Measurements from ENCODE around the gene CYB561A3.

CYB561A3 gene

GRCh38 chr11:61306221-61306620 lies 55.5 kb downstream of the CYB561A3 start:
- DNase-seq (ENCODE audit: low read depth): no peak
- H3K4me3 ChIP-seq (ENCODE audit: low read depth, low read length): no peak overlapping the region
- TF ChIP-seq, protein P1, sequence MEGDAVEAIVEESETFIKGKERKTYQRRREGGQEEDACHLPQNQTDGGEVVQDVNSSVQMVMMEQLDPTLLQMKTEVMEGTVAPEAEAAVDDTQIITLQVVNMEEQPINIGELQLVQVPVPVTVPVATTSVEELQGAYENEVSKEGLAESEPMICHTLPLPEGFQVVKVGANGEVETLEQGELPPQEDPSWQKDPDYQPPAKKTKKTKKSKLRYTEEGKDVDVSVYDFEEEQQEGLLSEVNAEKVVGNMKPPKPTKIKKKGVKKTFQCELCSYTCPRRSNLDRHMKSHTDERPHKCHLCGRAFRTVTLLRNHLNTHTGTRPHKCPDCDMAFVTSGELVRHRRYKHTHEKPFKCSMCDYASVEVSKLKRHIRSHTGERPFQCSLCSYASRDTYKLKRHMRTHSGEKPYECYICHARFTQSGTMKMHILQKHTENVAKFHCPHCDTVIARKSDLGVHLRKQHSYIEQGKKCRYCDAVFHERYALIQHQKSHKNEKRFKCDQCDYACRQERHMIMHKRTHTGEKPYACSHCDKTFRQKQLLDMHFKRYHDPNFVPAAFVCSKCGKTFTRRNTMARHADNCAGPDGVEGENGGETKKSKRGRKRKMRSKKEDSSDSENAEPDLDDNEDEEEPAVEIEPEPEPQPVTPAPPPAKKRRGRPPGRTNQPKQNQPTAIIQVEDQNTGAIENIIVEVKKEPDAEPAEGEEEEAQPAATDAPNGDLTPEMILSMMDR (conservative IDR thresholded peaks at IDR 0.05; ENCODE audit: low read depth, low read length): no peak

- no peak overlapping the region for H3K4me3 ChIP-seq (ENCODE audit: low read depth, low read length)
- TF ChIP-seq, protein P1 (conservative IDR thresholded peaks at IDR 0.05; ENCODE audit: low read depth, low read length): no peak
- DNase-seq (ENCODE audit: low read depth): no peak
These were observed 56.3 kb downstream of the CYB561A3 start for GRCh38 chr11:61305417-61305816.

DNA sequence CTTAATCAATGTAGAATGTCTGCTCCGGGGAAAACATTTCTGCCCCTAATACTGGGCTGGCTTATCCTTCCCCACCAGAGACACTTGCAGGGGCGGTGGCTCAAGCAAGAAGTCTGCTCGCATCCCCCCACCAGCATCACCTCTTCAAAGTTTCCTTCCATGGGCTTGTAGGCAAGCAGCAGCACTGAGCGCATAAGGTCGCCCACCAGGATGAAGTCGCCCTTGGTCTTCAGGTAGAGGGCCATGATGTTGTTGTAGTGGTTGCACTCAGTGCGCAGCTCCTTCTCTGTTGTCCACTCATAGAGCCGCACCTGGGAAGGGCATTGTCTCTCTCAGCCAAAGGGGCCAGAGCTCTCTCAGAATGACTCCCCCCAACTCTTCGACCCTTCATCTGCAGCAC lies 58.0 kb downstream of the CYB561A3 start:
- TF ChIP-seq, protein P1 (conservative IDR thresholded peaks at IDR 0.05; ENCODE audit: low read depth, low read length): no peak
- DNase-seq (ENCODE audit: low read depth): no peak
- H3K4me3 ChIP-seq (ENCODE audit: low read depth, low read length): no peak overlapping the region

DNA sequence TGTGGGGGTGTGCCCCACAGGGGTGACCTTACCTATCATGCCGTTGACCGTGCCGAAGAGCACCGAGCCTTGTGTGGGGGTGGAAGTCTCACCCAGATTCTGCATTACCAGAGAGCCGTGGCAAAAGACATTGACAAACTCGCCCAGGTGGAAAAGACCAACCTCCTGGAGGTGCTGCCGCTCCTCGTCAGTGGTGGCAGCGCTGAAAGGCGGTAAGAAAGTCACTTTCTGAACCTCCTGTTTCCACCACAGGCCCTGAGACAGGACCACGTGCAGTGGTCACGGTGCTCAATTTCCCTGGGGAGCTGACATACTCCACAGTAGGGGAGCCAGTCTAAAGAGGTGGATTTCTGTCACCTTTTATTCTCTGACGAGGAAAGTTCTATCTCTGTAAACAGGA lies 59.1 kb downstream of the CYB561A3 start:
- TF ChIP-seq, protein P1 (conservative IDR thresholded peaks at IDR 0.05; ENCODE audit: low read depth, low read length): no peak
- no peak overlapping the region for H3K4me3 ChIP-seq (ENCODE audit: low read depth, low read length)
- no peak for DNase-seq (ENCODE audit: low read depth)

All from choroid plexus epithelial cell (primary cell).